IPS-18c (cell line): ENCODE results near the gene FASTKD3.

Experiments
- H3K4me3 ChIP-seq: 2 replicates; pipeline ENCODE4 v1.7.0; 2013; ENCODE audit warnings: low read depth, mild to moderate bottlenecking, low read length, moderate library complexity; ENCODE audit not compliant: insufficient read depth
- H3K9me3 ChIP-seq: one replicate; pipeline ENCODE4 v1.6.1; 2013; ENCODE audit warnings: mild to moderate bottlenecking, low read length, moderate library complexity; ENCODE audit not compliant: control insufficient read depth, insufficient read depth

FASTKD3 gene

GRCh38 chr5:7828269-7828668, 40.6 kb downstream of the FASTKD3 start:
- Histone ChIP-seq H3K4me3 (no peak overlapping the region), H3K9me3 (no peaks in the 10 kb centered on the region)

DNA sequence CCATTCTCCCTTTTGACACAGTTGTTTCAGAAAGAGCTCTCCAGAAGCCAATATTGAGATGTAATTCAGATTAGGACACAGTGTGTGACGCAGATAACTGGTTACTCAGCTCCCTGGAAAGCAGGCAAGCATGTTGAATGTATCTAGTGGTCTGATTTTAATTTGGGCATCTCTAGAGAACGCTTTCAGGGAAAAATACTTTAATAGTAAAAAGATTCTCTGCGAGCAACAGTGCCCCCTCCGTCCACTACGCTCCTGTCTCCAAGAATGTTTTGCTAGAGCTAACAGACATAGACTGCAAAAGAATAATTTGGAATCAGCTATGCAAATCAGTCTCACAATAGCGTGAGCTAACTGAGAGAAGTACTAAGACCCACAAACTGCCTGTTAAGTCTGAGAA, 41.2 kb downstream of the FASTKD3 start:
- Histone ChIP-seq H3K9me3 (no peaks in the 10 kb centered on the region), H3K4me3 (no peak overlapping the region)

- no peaks in the 10 kb centered on the region for H3K9me3 ChIP-seq
- no peak overlapping the region for H3K4me3 ChIP-seq
These were observed 43.2 kb downstream of the FASTKD3 start for GRCh38 chr5:7825630-7826029.

DNA sequence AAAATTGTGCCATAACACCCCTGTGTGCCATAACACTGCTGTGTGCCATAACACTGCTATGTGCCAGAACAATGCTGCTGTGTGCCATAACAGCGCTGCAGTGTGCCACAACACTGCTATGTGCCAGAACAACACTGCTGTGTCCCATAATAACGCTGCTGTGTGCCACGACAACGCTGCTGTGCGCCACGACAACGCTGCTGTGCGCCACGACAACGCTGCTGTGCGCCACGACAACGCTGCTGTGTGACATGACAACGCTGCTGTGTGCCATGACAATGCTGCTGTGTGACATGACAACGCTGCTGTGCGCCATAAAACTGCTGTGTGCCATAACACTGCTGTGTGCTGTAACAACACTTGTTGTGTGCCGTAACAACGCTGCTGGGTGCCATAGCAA, 43.8 kb downstream of the FASTKD3 start:
- Histone ChIP-seq H3K4me3 (no peak overlapping the region), H3K9me3 (no peaks in the 10 kb centered on the region)

DNA sequence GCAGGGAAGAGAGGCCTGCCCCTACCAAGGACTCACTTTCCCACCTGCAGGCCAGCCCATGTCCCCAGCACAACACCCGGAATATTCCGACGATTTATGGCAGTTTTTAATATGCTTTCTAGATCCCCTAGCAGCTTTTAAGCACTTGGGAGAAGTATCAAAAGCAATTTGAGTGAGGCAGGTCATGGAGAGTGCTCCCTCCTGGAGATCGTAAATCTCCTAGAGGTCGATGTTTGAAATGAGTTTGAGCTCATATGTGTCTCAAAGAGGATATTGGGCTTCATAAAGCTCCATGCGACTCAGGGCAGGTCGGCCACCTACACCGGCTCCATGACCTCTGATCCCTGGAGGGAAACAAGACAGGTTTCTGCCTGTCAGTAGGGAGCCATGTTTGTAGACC, 45.2 kb downstream of the FASTKD3 start:
- H3K9me3 ChIP-seq = no peaks in the 10 kb centered on the region
- no peak overlapping the region for H3K4me3 ChIP-seq

DNA sequence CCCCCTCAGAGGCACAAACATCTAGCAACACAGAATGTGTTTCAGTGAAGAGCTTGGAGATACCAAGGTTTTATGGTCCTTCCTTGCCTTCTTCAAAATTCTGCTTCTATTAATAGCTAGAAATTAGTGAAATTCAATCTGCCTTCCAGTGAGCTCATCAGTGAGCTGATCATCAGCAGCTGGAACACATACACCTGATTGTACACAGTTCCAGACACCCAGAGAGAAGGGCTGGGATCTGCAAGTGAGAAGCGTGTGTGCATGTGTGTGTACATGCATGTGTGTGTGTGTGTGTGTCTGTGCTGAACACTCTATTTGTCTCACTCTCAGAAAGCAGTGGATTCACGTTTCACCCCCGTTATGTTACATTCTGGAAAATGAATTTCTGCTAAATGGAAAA, 46.4 kb downstream of the FASTKD3 start:
- H3K9me3 ChIP-seq = no peaks in the 10 kb centered on the region
- H3K4me3 ChIP-seq = no peak overlapping the region

GRCh38 chr5:7816535-7816901, 52.3 kb downstream of the FASTKD3 start:
- no peak overlapping the region for H3K4me3 ChIP-seq
- no peaks in the 10 kb centered on the region for H3K9me3 ChIP-seq

GRCh38 chr5:7815892-7816534, 52.8 kb downstream of the FASTKD3 start:
- no peak overlapping the region; the same call in 1 of the 2 replicates for H3K4me3 ChIP-seq
- H3K9me3 ChIP-seq = no peaks in the 10 kb centered on the region

GRCh38 chr5:7814816-7815215, 54.0 kb downstream of the FASTKD3 start:
- Histone ChIP-seq H3K9me3 (no peaks in the 10 kb centered on the region), H3K4me3 (no peak overlapping the region)

GRCh38 chr5:7813576-7813975, 55.3 kb downstream of the FASTKD3 start:
- no peak overlapping the region for H3K4me3 ChIP-seq
- H3K9me3 ChIP-seq = no peaks in the 10 kb centered on the region

- Histone ChIP-seq H3K9me3 (no peaks in the 10 kb centered on the region), H3K4me3 (no peak overlapping the region)
These were observed 55.8 kb downstream of the FASTKD3 start for GRCh38 chr5:7813007-7813406.

DNA sequence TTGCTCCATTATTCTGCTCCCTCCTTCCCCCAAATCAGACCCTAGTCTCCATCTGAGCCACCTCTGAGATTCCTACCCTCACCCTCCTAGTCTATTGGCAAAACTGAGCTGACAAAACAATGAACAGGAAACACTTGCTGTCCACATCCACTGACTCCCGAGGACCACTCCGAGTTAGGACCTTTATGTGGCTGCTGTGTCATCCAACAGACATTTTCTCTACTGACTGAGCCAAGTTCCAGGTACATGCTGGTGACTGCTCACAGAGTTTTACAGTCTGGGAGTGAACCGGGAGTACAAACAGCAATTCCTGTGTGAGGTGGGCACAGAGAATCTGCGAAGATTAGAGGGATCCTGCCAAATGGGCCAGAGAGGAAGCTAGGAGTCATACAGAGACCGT, 57.1 kb downstream of the FASTKD3 start:
- H3K4me3 ChIP-seq = no peak overlapping the region
- no peaks in the 10 kb centered on the region for H3K9me3 ChIP-seq
